Gastroesophageal sphincter (tissue), 4 donors: Measurements from ENCODE around the gene KIF16B. TPM values are rescaled to one million over a fixed set of nuclear protein-coding genes. Genes with fewer than 3 reads are reported as not detected.

ENCODE experiments used
- ATAC-seq: fragments of 150-250 bp; one replicate; pipeline ENCODE4 v1.9.1; 2016; ENCODE audit warnings: mild to moderate bottlenecking, moderate library complexity
- H3K27ac ChIP-seq, 4 donors: fragments of 200-600 bp; sonication (generic) in 3 of 4; 1 replicate in 3 of 4; 2 replicates in 1 of 4; pipeline ENCODE4 v1.5.1; 2016 to 2019
- H3K27me3 ChIP-seq: fragments of 200-600 bp; sonication (generic); one replicate; pipeline ENCODE4 v1.5.1; 2019
- H3K36me3 ChIP-seq, 2 donors: fragments of 200-600 bp; sonication (generic); one replicate each; pipeline ENCODE4 v1.5.1; 2019; ENCODE audit warnings: control low read depth in 1 of 2
- H3K4me1 ChIP-seq, 3 donors: fragments of 200-600 bp; sonication (generic); 1 replicate in 2 of 3; 2 replicates in 1 of 3; pipeline ENCODE4 v1.5.1; 2016 to 2019; ENCODE audit warnings: control low read depth in 2 of 3
- H3K4me3 ChIP-seq, 2 donors: fragments of 200-600 bp; sonication (generic); one replicate each; pipeline ENCODE4 v1.5.1; 2019; ENCODE audit warnings: mild to moderate bottlenecking in 1 of 2, moderate library complexity in 1 of 2
- H3K9me3 ChIP-seq, 3 donors: fragments of 200-600 bp; sonication (generic); one replicate each; pipeline ENCODE4 v1.5.1; 2017 to 2019; ENCODE audit warnings: control low read depth in 2 of 3
- CTCF ChIP-seq, 4 experiments: fragments of 200-600 bp in 2 of 4; fragments of 450-650 bp in 2 of 4; sonication (generic) in 1 of 4; IDR thresholded peaks; one replicate each; pipeline ENCODE4 v1.5.1; 2017 to 2019; ENCODE audit warnings: antibody characterized with exemption in 4 of 4, mild to moderate bottlenecking in 2 of 4, moderate library complexity in 2 of 4
- EP300 ChIP-seq: sonication (generic); formaldehyde crosslinking; IDR thresholded peaks from one replicate; pipeline ENCODE4 v1.6.1; 2017; ENCODE audit warnings: antibody characterized with exemption, mild to moderate bottlenecking
- POLR2A ChIP-seq, 2 donors: fragments of 450-650 bp; IDR thresholded peaks; one replicate each; pipeline ENCODE4 v1.6.1; 2017; ENCODE audit warnings: antibody characterized with exemption in 2 of 2, mild to moderate bottlenecking in 2 of 2, moderate library complexity in 1 of 2
- POLR2AphosphoS5 ChIP-seq: sonication (generic); formaldehyde crosslinking; IDR thresholded peaks from one replicate; pipeline ENCODE4 v1.6.1; 2017; ENCODE audit warnings: antibody characterized with exemption
- WGBS, 2 donors: methylation state at CpG; one replicate each; pipeline ENCODE4 v1.1.5; 2018; ENCODE audit warnings: low coverage in 1 of 2; 5-methylcytosine and 5-hydroxymethylcytosine counted together
- total RNA-seq, 4 donors: library from RNA; depleted of rRNA; stranded (reverse); fragments of >200 nt; gene quantifications; one replicate each; pipeline ENCODE4 v1.1.0, GENCODE V29; 2016

KIF16B gene
- total RNA-seq, 4 donors from 2014 or later = 15.9 to 26.6 (median 22.2) TPM

- peaks cover 0 to 57% of the 10 kb centered on the region in 2 donors for H3K36me3 ChIP-seq
- no peak for ATAC-seq
- H3K4me1 ChIP-seq = no peaks in the 10 kb centered on the region
- WGBS, 2 donors = 88 to 95% methylated on average over 4 of the region's 4 CpGs
- TF ChIP-seq POLR2A (IDR thresholded peaks at IDR 0.05) (no peak), POLR2AphosphoS5 (no peak), CTCF (IDR thresholded peaks at IDR 0.05) (no peak), EP300 (no peak)
- peaks cover 0 to 22% (median 0%) of the 10 kb centered on the region in 3 donors for H3K9me3 ChIP-seq
- H3K4me3 ChIP-seq = no peak overlapping the region
- H3K27me3 ChIP-seq = no peaks in the 10 kb centered on the region
- no peak overlapping the region for H3K27ac ChIP-seq
Measured at GRCh38 chr20:16415071-16416053, 157.9 kb downstream of the KIF16B start.

GRCh38 chr20:16412906-16413305, 160.3 kb downstream of the KIF16B start:
- H3K27me3 ChIP-seq = no peaks in the 10 kb centered on the region
- no peaks in the 10 kb centered on the region for H3K4me1 ChIP-seq
- H3K9me3 ChIP-seq = peaks cover 0 to 22% (median 0%) of the 10 kb centered on the region in 3 donors
- H3K36me3 ChIP-seq = peaks cover 0 to 47% of the 10 kb centered on the region in 2 donors
- TF ChIP-seq POLR2AphosphoS5 = no peak
- no peak for TF ChIP-seq CTCF (IDR thresholded peaks at IDR 0.05)
- TF ChIP-seq EP300 = no peak
- no peak for TF ChIP-seq POLR2A (IDR thresholded peaks at IDR 0.05)
- no peak overlapping the region for H3K4me3 ChIP-seq
- H3K27ac ChIP-seq = no peak overlapping the region
- 81% methylated on average over 1 of the region's 1 CpG for WGBS, 2 donors
- ATAC-seq = no peak

GRCh38 chr20:16411361-16411760, 161.9 kb downstream of the KIF16B start:
- peaks cover 0 to 36% of the 10 kb centered on the region in 2 donors for H3K36me3 ChIP-seq
- WGBS, 2 donors = 87 to 100% methylated on average over 2 to 3 of the region's 3 CpGs

GRCh38 chr20:16410626-16411025, 162.6 kb downstream of the KIF16B start:
- Histone ChIP-seq H3K27ac (no peak overlapping the region), H3K9me3 (peaks cover 0 to 22% (median 0%) of the 10 kb centered on the region in 3 donors), H3K27me3 (no peaks in the 10 kb centered on the region), H3K36me3 (peaks cover 2 to 44% of the 10 kb centered on the region in 2 donors), H3K4me3 (no peak overlapping the region), H3K4me1 (no peaks in the 10 kb centered on the region)
- TF ChIP-seq POLR2A (IDR thresholded peaks at IDR 0.05) = no peak
- no peak for TF ChIP-seq CTCF (IDR thresholded peaks at IDR 0.05)
- no peak for TF ChIP-seq POLR2AphosphoS5
- TF ChIP-seq EP300 = no peak
- ATAC-seq = no peak
- WGBS, 2 donors = 83 to 92% methylated on average over 2 to 3 of the region's 3 CpGs

More at GRCh38 chr20:16411361-16411760, 161.9 kb downstream of the KIF16B start:
- Histone ChIP-seq H3K4me1 (no peaks in the 10 kb centered on the region), H3K27ac (no peak overlapping the region), H3K9me3 (peaks cover 0 to 22% (median 0%) of the 10 kb centered on the region in 3 donors), H3K27me3 (no peaks in the 10 kb centered on the region), H3K4me3 (no peak overlapping the region)
- TF ChIP-seq CTCF (IDR thresholded peaks at IDR 0.05) (no peak), POLR2AphosphoS5 (no peak), EP300 (no peak), POLR2A (IDR thresholded peaks at IDR 0.05) (no peak)
- no peak for ATAC-seq
